Activated CD4-positive, alpha-beta T cell treated with anti-CD3 and anti-CD28 coated beads, Interleukin-2, amount 50 U/mL, for 24 hours (primary cell): ENCODE data around the gene ARPIN.
"Not testable (repeated sequence)": the region's sequence is repeated elsewhere in the genome, so short reads cannot be mapped to it uniquely, and the experiment has no call there.

Experiments
- DNase-seq, 2 donors: peaks; one replicate each; pipeline ENCODE4 v3.0.0-alpha.2; 2020; ENCODE audit warnings: low read depth in 1 of 2, low spot score in 1 of 2

ARPIN gene

GRCh38 chr15:89912674-89913396 lies at the start of gene ARPIN:
Gene ARPIN, minus strand, starts transcription at chr15:89912952. Its CDS starts 117 bp downstream, at chr15:89912835.
- DNase-seq, result no peak

GRCh38 chr15:89958107-89958805 lies 45.5 kb upstream of the ARPIN start:
- DNase-seq, result no peak

GRCh38 chr15:89955449-89955998 lies 42.8 kb upstream of the ARPIN start:
- not testable (repeated sequence) for DNase-seq

GRCh38 chr15:89954541-89954940 lies 41.8 kb upstream of the ARPIN start:
- no peak for DNase-seq

GRCh38 chr15:89948796-89949195 lies 36.0 kb upstream of the ARPIN start:
- no peak for DNase-seq

GRCh38 chr15:89947385-89947784 lies 34.6 kb upstream of the ARPIN start:
- DNase-seq, result no peak

- DNase-seq, result no peak
Observed at GRCh38 chr15:89946681-89947299, 34.0 kb upstream of the ARPIN start.

GRCh38 chr15:89943721-89944120 lies 31.0 kb upstream of the ARPIN start:
- not testable (repeated sequence) for DNase-seq

- DNase-seq, result no peak
Observed at GRCh38 chr15:89939910-89940309, 27.2 kb upstream of the ARPIN start.

GRCh38 chr15:89939377-89939776 lies 26.6 kb upstream of the ARPIN start:
- DNase-seq, result not testable (repeated sequence)

GRCh38 chr15:89937365-89938350 lies 24.9 kb upstream of the ARPIN start:
- no peak for DNase-seq

- no peak for DNase-seq
Observed at GRCh38 chr15:89936786-89937265, 24.1 kb upstream of the ARPIN start.

GRCh38 chr15:89936051-89936785 lies 23.5 kb upstream of the ARPIN start:
- no peak for DNase-seq

GRCh38 chr15:89932880-89933279 lies 20.1 kb upstream of the ARPIN start:
- no peak for DNase-seq

- DNase-seq, result no peak
Observed at GRCh38 chr15:89928421-89928820, 15.7 kb upstream of the ARPIN start.

GRCh38 chr15:89926158-89926557 lies 13.4 kb upstream of the ARPIN start:
- no peak for DNase-seq

GRCh38 chr15:89917442-89918101 lies 4.8 kb upstream of the ARPIN start:
- DNase-seq, result no peak

GRCh38 chr15:89916660-89917059 lies 3.9 kb upstream of the ARPIN start:
- no peak for DNase-seq

- no peak for DNase-seq
Observed at GRCh38 chr15:89912145-89912673, 543 bp downstream of the ARPIN start.
